Measurements from ENCODE around the gene VRTN.

VRTN gene

DNA sequence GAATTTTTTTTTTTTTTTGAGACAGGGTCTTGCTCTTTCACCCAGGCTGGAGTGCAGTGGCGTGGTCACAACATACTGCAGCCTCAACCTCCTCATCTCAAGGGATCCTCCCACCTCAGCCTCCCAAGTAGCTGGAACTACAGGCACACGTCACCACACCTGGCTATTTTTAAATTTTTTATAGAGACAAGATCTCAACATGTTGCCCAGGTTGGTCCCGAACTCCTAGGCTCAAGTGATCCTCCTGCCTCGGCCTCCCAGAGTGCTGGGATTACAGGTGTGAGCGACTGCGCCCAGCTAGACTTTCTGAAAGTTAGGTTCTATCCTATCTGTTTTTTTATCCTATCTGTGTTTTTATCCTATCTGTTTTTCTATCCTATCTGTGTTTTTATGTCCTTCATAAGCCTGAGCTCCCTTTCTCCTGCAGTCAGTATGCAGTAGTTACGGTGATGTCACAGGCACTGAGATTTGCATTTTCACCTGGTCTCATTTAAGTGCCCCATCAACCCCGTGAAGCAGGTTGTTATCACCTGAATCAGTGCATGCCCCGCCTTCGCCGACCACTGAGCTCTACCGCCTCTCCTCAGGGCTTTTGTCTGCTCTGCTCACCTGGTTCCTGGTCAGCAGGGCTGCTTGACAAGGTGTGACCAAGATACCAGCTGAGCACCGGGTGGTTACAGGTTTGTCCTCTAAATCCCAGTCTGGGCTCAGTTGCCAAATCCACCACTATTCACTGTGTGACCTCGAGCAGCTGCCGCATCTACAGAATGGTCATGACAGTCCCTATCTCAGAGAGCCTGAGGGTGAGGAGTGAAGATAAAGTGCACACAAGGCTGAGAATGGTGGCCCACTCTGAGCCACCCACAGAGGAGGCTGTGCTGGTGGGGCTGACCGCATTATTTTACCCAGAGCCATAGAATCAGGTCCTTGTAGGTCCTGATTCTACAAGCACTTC is 44.6 kb downstream of the VRTN start:
- in situ Hi-C loops (cut with MboI; ENCODE audit: low sequenced_read_pairs), result no loop called here

DNA sequence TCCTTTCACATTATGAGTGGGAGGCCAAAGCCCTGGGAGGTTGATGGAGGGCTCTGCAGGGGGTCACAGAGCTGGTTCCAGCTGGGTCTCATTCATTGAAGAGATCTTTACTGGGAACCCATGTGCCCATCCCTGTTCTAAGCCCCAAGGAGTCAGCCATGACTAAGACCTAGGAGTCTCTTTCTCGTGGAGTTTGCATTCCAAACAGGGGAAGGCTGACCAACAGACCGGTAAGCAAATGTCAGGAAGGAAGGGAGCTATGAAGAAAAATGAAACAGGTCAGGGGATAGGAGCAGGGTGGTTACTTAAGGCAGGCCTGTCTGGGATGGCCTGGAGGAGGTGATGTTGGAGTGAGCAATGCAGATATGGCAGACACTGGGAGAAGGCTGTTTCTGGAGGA is 46.3 kb downstream of the VRTN start:
- in situ Hi-C loops (cut with MboI; ENCODE audit: low sequenced_read_pairs), result no loop called here

DNA sequence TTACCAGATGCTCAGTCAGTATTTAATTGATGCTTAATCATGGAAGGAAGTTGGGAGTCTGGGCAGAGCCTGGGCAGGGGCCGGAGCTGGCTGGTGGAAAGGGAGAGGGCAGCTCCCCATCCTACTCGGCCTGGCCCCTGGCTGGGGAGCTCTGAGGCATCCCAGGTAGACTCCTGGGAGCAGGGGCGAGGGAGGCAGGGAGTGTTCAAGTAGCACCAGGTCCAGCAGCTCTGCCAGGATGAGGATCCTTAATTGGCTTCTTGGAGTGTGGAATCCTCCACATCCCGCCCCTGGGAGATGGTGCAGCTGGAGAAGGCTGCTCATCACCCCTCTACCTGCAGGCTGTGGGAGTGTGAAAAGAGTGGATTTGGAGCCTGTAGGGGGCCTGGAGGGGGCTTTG is 46.8 kb downstream of the VRTN start:
- in situ Hi-C loops (cut with MboI; ENCODE audit: low sequenced_read_pairs), result no loop called here

DNA sequence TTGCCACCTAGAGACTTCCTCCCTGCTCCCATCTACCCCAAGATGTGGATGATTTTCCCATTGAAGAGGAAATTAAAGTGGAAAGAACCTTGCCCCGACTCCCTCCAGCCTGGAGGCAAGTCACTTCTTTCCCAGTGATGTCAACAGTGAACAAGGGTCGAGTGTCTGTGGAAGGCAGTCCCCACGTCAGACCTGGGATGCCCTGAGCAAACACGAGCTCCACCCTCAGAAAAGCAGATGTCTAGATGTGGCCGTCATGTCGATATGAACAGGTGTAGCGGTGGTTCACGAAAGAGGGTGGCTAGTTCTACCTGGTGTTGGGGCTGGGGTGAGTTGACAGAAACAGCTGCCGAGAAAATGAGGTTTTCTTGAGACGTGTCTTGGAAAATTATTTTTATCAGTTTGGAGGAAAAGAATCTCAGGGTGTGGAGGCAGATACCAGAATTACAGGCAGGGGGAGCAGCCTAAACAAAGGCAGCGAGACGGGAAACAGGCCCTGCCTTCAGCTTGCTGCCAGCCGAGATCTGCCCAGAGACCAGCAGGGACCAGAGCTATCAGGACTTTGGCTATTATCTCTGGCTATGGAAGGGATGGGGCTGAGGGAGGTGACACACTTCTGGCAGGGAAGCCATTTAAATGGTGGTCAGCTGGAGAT is 51.9 kb downstream of the VRTN start:
- in situ Hi-C loops (cut with MboI; ENCODE audit: low sequenced_read_pairs), result no loop called here

DNA sequence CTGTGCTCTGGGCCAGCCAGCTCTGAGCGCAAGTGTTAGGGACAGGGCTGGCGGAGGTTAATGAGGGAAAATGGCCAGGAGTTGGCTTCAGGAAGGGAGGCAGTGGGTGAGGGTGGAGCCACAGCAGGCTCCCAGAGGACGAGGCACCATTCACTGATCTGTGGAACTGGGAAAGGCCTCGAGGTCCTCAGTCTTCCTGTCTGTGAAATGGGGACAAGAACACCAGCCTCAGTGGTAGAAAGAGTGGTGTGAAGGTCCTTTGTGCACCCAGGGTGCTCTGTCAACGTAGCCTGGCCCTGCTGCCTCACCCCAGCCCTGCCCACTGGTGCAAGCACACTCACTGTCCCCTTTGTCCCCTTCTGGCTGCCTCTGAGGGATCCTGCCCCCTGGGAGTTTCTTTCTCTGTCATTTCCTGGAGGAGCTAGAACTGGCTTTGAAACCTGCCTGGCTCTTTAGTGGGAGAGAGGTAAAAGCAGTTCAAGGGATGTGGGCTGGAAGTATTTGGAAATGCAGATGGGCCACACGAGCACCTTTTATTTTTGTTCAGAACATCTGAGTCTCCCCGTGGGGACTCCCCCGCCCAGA is 52.7 kb downstream of the VRTN start:
- in situ Hi-C loops (cut with MboI; ENCODE audit: low sequenced_read_pairs), result no loop called here

DNA sequence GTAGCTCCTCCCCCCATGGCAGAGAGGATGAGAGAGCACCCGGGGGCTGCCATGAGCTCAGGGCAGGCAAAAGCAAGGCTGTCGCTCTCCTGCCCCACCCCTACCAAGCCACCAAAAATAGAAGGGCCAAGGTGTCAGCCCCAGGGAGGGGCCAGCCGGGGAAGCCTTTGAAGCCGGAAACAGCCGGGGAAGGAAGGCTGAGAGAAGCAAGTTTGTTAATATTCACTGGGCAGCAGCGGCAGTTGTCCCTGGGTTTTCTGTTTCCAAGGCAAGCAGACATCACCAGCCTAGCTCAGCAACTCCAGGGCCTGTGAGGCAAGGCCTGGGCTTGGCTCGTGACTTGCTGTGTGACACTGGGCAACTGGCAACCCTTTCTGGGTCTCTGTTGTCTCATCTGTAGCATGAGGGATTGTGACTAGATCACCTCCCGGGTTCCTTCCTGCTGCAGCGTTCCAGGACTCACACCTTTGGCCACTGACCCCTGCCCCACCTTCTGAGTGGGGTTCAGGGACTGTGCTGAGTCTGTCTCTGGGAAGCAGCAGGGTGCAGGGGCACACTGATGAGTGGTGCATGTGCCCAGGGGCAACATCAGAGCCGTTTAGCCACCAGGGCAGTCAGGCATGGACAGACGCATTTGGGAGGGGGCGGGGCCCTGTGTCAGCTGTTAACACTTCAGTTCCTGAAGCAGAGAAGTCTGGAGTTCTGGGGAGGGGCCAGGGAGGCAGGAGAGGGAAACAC is 53.4 kb downstream of the VRTN start:
- in situ Hi-C loops (cut with MboI; ENCODE audit: low sequenced_read_pairs), result no loop called here

DNA sequence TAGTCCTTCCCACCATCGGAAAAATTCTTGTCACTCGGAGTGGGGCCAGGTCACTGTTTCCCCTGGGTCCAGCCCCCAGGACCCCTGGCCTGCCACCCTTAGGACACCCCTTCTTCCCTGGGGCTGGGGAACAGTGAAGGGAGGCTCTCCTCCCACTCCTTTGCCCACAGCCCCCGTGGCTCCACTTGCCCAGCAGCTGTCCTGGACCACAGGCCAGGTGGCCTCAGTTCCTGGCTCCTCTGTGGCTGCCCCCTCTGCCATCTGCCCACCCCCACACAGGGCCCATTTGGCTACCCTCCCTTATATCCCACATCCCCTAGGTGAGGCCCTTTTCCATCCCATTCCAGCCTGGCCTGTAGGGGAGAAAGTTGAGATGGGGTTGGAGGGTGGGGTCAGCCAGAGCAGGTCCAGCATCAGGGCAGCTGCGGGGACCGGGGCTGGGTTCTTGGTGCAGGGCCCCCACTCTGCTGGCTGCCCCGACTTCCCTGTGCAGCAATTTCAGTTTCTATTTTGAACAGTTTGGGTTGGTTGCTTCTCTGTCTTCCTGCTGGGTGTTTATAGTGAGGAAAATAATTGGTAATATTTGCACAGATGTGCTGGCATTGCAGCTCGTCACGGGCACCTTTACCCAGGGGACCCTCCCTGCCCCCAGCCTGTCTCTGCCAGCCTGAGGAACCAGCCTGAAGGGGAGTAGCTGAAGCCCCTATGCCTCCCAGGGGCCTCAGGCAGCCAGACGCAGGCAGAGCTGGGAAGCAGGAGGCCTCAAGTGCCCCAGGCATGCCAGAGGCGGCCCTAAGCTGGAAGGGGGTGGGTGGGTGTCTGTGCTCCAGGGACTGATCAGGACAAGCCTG is 54.4 kb downstream of the VRTN start:
- in situ Hi-C loops (cut with MboI; ENCODE audit: low sequenced_read_pairs), result no loop called here

DNA sequence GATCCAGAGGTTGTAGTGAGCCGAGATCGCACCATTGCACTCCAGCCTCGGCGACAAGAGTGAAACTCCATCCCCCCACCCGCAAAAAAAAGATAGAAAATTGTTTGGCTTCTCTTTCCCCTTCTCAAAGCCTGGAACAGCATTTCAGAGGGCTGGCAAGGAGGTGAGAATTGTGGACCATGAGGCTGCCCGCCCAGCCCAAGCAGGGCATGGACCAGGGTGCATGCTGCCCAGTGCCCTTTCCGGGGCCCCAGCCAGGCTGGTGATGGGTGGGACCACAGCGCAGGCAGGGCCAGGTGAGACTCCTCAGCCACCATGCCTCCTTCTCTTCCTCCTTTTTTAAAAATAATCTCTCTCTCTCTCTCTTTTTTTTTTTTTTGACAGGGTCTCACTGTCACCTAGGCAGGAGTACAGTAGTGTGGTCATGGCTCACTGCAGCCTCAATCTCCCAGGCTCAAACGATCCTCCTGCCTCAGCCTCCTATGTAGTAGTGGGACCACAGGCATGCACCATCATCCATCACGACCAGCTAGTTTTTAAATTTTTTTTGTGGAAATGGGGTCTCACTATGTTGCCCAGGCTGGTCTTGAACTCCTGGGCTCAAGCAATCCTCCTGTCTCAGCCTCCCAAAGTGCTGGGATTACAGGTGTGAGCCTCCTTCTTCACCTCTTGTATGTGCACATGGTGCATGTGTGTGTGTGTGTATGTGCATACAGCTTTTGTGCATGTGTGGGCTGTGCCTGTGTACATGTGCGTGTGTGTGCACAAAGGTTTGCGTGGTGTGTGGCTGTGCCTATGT is 55.5 kb downstream of the VRTN start:
- in situ Hi-C loops (cut with MboI; ENCODE audit: low sequenced_read_pairs), result no loop called here

DNA sequence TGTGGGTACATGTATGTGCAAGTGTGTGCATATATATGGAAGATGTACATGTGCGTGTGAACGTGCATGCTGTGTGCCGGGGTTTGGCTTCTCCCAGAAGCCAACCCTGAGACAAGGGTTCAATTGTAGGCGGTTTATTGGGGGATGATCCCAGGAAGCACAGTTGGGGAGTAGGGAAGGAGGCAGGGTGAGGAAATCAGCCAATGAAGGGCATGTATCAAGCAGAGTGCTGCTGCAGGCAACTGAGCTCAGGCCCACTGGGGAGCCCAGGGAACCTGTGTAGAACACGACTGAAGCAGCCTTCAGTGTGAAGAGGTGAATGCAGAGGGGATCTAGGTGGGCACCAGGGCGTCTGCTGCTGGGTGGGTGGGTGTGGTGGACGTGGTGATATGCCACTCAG is 56.2 kb downstream of the VRTN start:
- in situ Hi-C loops (cut with MboI; ENCODE audit: low sequenced_read_pairs), result no loop called here

DNA sequence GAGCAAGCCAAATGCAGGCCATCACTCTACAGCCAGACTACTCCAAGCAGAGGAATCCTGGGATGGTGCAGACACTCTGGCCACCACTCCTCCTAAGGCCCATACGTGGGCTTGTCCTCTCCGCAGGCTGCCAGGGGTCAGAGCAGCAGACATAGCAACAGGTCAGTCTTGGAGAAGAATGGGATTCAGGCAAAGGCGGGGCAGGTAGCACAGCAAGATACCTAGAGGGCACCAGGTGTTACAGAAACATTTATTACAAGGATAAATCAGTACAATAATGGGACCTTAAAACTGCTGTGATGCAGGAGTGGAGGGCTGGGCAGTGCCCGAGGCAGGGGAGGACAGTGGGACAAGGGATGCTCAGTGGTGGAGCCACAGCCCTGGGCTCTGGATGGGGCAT is 57.4 kb downstream of the VRTN start:
- in situ Hi-C loops (cut with MboI; ENCODE audit: low sequenced_read_pairs), result no loop called here

DNA sequence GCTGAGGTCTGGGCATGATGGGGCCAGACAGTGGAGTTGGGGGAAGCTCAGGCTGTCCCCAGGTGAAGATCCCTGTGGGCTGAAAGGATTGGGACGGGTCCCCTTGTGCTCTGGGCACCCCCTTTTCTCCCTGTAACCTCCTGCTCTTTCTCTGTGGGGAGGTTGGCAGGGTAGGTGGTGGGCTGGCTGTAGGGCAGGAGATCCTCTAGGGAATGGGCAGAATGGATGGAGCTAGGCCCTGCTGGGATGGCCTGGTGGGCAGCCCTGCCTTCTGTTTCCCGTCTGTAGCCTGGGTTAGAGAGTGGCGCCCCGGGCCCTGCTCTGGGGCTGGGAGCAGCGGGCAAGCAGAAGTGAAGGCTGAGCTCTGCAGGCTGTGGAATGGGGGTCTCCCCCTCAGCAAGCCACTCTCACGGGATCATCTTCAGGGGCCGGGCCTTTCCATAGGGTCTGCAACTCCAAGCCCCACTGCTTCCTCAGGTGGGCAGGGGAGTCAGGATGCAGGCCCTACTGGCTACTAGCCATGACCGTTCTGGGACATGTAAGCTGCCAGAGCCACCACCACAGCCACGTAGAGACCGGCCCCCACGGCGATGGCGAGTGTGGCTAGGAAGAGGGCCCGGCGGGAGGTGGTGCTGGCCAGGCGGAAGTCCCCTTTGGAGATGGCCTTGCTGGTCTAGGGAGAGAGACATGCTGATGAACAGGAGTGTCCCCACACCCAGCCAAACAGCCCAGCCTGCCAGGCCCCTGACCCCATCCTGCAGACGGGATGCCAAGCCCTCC is 58.9 kb downstream of the VRTN start:
- in situ Hi-C loops (cut with MboI; ENCODE audit: low sequenced_read_pairs), result no loop called here

DNA sequence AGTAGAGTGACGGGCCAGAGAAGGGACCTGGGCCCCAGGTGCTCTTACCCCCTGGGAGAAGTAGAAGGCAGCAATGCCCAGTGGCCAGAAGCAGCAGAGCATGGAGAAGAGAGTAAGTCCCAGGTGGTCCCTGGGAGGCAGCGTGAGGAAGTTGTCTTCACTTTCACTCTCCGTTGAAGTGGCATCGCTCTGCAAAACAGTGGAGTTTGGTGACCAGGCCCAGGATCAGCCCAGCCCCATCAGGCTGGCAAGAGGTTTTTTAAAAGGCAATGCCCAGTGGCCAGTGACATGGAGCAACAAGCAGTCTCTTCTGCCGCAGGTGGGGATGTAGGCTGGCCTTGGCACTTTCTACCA is 59.5 kb downstream of the VRTN start:
- in situ Hi-C loops (cut with MboI; ENCODE audit: low sequenced_read_pairs), result no loop called here

DNA sequence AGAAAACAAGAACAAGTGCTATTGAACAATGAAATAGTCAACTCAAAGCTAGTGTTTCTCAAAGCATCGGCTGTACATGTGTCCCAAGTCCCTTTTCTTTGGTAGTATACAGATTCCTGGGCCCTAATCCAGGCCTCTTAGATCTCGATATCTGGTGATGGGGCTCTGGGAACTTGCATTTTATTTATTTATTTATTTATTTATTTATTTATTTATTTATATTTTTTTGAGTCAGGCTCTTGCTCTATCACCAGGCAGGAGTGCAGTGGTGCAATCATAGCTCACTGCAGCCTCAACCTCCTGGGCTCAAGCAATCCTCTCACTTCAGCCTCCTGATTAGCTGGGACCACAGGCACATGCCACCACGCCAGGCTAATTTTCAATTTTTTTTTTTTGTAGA is 60.6 kb downstream of the VRTN start:
- in situ Hi-C loops (cut with MboI; ENCODE audit: low sequenced_read_pairs), result no loop called here

DNA sequence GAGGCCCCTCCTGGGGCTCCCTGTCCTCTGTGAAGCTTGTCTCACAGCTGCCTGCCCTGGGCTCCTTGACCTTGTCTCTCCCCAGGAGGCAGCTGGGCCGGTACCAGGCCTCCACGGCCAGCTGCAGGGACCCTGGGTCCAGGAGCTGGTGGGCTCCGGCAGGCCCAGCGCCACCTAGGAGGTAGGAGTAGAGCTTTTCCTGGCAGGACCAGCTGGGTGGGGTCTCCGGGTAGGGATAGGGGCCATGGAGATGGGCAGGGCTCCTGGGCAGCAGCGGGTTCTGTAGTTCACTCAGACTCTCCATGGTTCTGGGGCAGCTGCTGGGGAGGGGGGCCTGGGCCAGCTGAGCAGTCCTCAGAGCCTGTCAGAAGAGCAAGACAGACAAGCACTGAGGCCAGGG is 61.2 kb downstream of the VRTN start:
- in situ Hi-C loops (cut with MboI; ENCODE audit: low sequenced_read_pairs), result no loop called here

Data from HL-60/S4 treated with retinoic acid at 250 ng/mL for 4 days and 3 days (cell line).